ENCODE data around the gene AMBRA1. TPM values are rescaled to one million over a fixed set of nuclear protein-coding genes. Genes with fewer than 3 reads are reported as not detected.

AMBRA1 gene
- total RNA-seq, 6 donors from 2014 or later, result 22.9 to 55.7 (median 33.2) TPM

DNA sequence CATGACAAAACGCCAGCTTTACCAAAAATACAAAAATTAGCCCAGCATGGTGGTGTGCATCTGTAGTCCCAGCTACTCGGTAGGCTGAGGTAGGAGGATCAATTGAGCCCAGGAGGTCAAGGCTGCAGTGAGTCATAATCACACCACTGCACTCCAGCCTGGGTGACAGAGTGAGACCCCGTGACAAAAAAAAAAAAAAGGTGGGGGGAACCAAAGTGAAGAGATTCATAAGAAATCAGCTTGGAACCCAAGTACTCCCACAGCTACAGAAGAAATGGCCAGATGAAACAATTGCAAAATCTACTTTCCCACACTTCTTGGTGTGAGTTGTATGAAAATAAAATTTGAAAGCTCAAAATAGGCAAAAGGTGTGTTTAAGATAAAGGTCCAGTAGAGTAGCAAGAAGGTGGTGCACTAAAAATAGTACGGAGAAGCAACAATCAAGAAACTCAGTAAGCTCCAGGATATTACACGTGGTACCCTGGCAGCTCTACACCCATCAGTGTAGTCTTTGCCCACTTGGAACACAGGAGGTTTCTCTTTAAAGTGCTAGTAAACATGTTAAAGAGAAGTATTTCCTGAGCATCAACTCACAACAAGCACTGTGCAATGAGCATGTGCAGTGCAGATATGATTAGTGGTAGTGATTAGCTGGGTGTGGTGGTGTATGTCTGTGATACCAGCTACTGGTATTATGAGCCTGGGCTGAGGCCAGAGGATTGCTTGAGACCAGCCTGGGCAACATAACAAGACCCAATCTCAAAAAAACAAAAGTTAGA, 17.9 kb upstream of the AMBRA1 start:
- H3K36me3 ChIP-seq, result no peaks in the 10 kb centered on the region
- WGBS, 2 donors, result 76 to 77% methylated on average over 5 of the region's 5 CpGs
- no peak overlapping the region for H3K27ac ChIP-seq
- no peaks in the 10 kb centered on the region for H3K9me3 ChIP-seq
- no peaks in the 10 kb centered on the region for H3K27me3 ChIP-seq
- H3K4me3 ChIP-seq, result no peak overlapping the region
- no peak for DNase-seq
- H3K4me1 ChIP-seq, result peaks cover 3 to 24% (median 11%) of the 10 kb centered on the region in 4 donors
- TF ChIP-seq POLR2A (IDR thresholded peaks at IDR 0.05) (no peak), EP300 (IDR thresholded peaks at IDR 0.05) (no peak), POLR2AphosphoS5 (IDR thresholded peaks at IDR 0.05) (no peak)
- TF ChIP-seq, protein P1, sequence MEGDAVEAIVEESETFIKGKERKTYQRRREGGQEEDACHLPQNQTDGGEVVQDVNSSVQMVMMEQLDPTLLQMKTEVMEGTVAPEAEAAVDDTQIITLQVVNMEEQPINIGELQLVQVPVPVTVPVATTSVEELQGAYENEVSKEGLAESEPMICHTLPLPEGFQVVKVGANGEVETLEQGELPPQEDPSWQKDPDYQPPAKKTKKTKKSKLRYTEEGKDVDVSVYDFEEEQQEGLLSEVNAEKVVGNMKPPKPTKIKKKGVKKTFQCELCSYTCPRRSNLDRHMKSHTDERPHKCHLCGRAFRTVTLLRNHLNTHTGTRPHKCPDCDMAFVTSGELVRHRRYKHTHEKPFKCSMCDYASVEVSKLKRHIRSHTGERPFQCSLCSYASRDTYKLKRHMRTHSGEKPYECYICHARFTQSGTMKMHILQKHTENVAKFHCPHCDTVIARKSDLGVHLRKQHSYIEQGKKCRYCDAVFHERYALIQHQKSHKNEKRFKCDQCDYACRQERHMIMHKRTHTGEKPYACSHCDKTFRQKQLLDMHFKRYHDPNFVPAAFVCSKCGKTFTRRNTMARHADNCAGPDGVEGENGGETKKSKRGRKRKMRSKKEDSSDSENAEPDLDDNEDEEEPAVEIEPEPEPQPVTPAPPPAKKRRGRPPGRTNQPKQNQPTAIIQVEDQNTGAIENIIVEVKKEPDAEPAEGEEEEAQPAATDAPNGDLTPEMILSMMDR (IDR thresholded peaks at IDR 0.05), result no peak
- no peak for ATAC-seq (ENCODE audit: low FRiP score in 2 of 2)

DNA sequence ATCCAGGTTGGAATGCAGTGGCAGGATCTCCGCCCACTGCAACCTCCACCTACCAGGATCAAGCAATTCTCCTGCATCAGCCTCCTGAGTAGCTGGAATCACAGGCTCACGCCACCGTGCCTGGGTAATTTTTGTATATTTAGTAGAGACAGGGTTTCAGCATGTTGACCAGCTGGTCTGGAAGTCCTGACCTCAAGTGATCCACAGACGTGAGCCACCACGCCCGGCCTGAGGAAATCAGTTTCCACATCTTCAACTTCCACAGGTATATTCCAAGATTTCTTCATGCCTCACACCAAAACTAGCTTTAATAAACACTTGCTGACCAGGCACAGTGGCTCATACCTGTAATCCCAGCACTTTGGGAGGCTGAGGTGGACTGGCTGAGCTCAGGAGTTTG, 15.6 kb upstream of the AMBRA1 start:
- H3K4me3 ChIP-seq, result no peak overlapping the region
- H3K4me1 ChIP-seq, result peaks cover 0 to 6% (median 5%) of the 10 kb centered on the region in 4 donors
- WGBS, 2 donors, result 84 to 94% methylated on average over 6 of the region's 6 CpGs
- H3K9me3 ChIP-seq, result no peaks in the 10 kb centered on the region
- ATAC-seq (ENCODE audit: low FRiP score in 2 of 2) (no peak), DNase-seq (no peak)
- TF ChIP-seq, protein P1 (IDR thresholded peaks at IDR 0.05), result no peak
- TF ChIP-seq POLR2A (IDR thresholded peaks at IDR 0.05), result no peak
- TF ChIP-seq POLR2AphosphoS5 (IDR thresholded peaks at IDR 0.05), result no peak
- no peak overlapping the region for H3K27ac ChIP-seq
- H3K27me3 ChIP-seq, result no peaks in the 10 kb centered on the region
- no peaks in the 10 kb centered on the region for H3K36me3 ChIP-seq

DNA sequence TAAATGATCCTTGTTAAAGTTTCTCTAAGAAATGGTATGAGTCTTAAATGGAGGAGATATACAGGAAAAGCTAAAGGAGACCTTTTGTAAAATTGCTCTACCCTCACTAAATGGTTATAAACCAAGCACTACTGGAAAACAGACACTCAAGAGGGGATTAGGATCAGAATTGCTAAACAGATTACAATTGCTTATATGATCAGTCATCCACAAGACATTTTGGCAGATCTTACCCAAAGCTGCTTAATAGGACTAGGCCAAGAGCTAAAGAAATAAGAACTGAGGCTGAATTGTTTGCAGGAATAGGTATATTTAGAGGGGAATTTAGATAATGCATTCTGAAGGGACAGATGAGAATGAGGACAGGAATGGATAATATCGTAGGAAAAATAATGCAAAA, 13.7 kb upstream of the AMBRA1 start:
- no peaks in the 10 kb centered on the region for H3K9me3 ChIP-seq
- ATAC-seq (ENCODE audit: low FRiP score in 2 of 2), result no peak
- no peak for DNase-seq
- H3K4me1 ChIP-seq, result peaks cover 0 to 6% (median 4%) of the 10 kb centered on the region in 4 donors
- no peak overlapping the region for H3K4me3 ChIP-seq
- peaks cover 0 to 7% (median 3%) of the 10 kb centered on the region in 4 donors for H3K36me3 ChIP-seq
- TF ChIP-seq POLR2A (IDR thresholded peaks at IDR 0.05) (no peak), EP300 (IDR thresholded peaks at IDR 0.05) (no peak), POLR2AphosphoS5 (IDR thresholded peaks at IDR 0.05) (no peak)
- TF ChIP-seq, protein P1 (IDR thresholded peaks at IDR 0.05), result no peak
- 86 to 100% methylated on average over 1 of the region's 1 CpG for WGBS, 2 donors
- H3K27ac ChIP-seq, result no peak overlapping the region
- H3K27me3 ChIP-seq, result no peaks in the 10 kb centered on the region

DNA sequence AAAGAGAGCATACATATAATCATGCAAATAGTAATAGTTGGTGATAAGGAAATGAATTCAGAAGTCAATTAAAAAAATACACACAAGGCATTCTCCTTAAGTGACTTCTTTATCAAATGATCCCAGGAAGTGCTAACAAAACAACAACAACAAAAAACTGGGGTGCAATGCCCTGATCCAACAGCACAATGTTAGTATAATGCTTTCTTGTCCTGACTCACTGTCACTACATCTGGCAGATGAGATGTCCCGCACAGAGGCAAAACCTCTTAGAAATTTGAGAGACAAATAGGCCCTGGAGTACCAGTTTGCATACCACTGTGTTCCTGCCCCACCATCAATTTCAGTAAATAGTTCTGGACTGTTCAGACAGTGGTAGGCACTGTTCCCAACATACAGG, 11.0 kb upstream of the AMBRA1 start:
- Histone ChIP-seq H3K4me3 (no peak overlapping the region), H3K9me3 (no peaks in the 10 kb centered on the region), H3K4me1 (no peaks in the 10 kb centered on the region), H3K36me3 (peaks cover 0 to 7% (median 3%) of the 10 kb centered on the region in 4 donors), H3K27ac (no peak overlapping the region), H3K27me3 (no peaks in the 10 kb centered on the region)
- DNase-seq (no peak), ATAC-seq (ENCODE audit: low FRiP score in 2 of 2) (no peak)
- 88 to 100% methylated on average over 1 of the region's 1 CpG for WGBS, 2 donors
- TF ChIP-seq EP300 (IDR thresholded peaks at IDR 0.05) (no peak), POLR2AphosphoS5 (IDR thresholded peaks at IDR 0.05) (no peak), POLR2A (IDR thresholded peaks at IDR 0.05) (no peak)
- TF ChIP-seq, protein P1 (IDR thresholded peaks at IDR 0.05), result no peak

All from upper lobe of left lung (tissue), 6 donors.